Lower leg skin (tissue), 4 donors: ENCODE data around the gene MKLN1. TPM values are rescaled to one million over a fixed set of nuclear protein-coding genes. Genes with fewer than 3 reads are reported as not detected.
A peak's percentile ranks its signal among the peaks of the same experiment; 100 is the strongest.

ENCODE experiments used
- DNase-seq, 2 donors: peaks; one replicate each; pipeline ENCODE4 v3.0.0-alpha.2; 2019; ENCODE audit warnings: low spot score in 2 of 2
- H3K4me3 ChIP-seq: fragments of 200-600 bp; sonication (generic); 2 replicates; pipeline ENCODE4 v1.5.1; 2017; ENCODE audit warnings: mild to moderate bottlenecking, low read depth; ENCODE audit not compliant: poor library complexity, severe bottlenecking
- POLR2A ChIP-seq, 2 donors: fragments of 450-650 bp; IDR thresholded peaks; one replicate each; pipeline ENCODE4 v1.6.1; 2016 to 2017; ENCODE audit warnings: antibody characterized with exemption in 2 of 2, mild to moderate bottlenecking in 1 of 2, moderate library complexity in 1 of 2
- WGBS, 2 donors: methylation state at CpG; one replicate each; pipeline ENCODE4 v1.1.5; 2018; 5-methylcytosine and 5-hydroxymethylcytosine counted together
- intact Hi-C: fragments of 100-400 bp; cut with DNase I; formaldehyde crosslinking; loops from one replicate; pipeline ENCODE4 v1.15.0; 2023; ENCODE audit warnings: low total_unique reads
- total RNA-seq, 4 donors: library from RNA; depleted of rRNA; stranded (reverse); fragments of >200 nt; gene quantifications; one replicate each; pipeline ENCODE4 v1.1.0, GENCODE V29; 2016
- TF ChIP-seq, protein P1 (sequence below), 3 donors: fragments of 450-650 bp; IDR thresholded peaks; one replicate each; pipeline ENCODE4 v1.5.1; 2016; ENCODE audit warnings: antibody characterized with exemption in 3 of 3, mild to moderate bottlenecking in 3 of 3, moderate library complexity in 2 of 3

Gene MKLN1
- total RNA-seq, 4 donors from 2014 or later, result 25.7 to 37.8 (median 31.3) TPM

DNA sequence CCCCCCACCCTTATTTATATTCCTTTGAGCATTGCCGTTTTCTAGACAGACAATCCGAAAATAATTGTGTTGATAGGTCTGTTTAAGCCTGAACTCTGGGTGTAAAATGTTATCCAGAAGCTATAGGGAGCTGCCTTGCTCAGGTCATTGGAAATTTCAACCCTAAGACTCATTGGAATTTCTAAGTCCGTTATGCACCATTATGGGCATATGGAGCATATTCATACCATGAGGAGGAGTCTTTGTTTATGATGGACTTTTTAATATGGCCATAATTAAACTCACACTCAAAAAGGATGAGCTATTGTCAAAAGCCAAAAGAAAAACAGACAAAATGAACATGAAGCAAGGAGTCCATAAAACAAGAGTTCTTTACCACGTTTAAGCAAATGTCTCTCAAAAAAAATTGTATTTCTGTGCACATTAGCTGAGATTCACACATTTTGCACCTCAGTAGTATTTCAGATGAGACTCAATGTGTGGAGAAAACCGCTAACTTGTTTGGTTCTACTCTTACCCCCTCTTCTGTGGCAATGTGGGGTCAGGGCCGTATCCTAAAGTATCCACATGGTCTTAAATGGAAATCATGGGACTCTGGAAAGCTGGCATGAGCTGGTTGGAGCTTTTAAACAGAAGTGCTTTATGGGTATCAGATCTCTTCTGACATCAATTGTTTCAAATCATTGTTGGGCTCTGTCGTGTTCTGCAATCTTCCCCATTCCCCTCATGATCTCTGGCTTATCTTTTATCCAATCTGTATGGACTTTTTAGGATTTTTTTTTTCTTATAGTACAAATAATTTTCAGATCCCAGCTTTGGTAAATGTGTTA, 168.2 kb downstream of the MKLN1 start:
- intact Hi-C loops, result no loop called here
- no peak for DNase-seq

DNA sequence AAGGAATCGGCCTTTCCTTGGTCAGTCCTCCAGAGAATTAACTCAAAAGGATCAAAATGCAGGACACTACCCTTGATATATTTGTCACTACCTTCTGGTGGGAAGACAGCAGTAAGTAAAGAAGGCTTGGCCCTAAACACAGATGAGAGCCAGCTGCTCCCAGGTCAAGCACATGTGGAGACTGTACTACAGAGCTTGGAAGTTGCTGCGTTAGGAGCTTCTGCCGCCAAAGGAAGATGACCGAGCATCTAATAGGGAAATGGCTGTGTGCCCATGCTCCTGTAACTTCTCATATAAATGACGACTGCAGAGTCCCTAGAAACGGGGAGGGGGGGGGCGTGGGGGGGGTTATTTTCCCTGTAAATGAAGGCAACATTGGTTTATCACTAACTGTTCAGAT, 169.8 kb downstream of the MKLN1 start:
- intact Hi-C loops, result no loop called here
- TF ChIP-seq, protein P1, sequence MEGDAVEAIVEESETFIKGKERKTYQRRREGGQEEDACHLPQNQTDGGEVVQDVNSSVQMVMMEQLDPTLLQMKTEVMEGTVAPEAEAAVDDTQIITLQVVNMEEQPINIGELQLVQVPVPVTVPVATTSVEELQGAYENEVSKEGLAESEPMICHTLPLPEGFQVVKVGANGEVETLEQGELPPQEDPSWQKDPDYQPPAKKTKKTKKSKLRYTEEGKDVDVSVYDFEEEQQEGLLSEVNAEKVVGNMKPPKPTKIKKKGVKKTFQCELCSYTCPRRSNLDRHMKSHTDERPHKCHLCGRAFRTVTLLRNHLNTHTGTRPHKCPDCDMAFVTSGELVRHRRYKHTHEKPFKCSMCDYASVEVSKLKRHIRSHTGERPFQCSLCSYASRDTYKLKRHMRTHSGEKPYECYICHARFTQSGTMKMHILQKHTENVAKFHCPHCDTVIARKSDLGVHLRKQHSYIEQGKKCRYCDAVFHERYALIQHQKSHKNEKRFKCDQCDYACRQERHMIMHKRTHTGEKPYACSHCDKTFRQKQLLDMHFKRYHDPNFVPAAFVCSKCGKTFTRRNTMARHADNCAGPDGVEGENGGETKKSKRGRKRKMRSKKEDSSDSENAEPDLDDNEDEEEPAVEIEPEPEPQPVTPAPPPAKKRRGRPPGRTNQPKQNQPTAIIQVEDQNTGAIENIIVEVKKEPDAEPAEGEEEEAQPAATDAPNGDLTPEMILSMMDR (IDR thresholded peaks at IDR 0.05), result no peak
- TF ChIP-seq POLR2A (IDR thresholded peaks at IDR 0.05), result no peak
- WGBS, 2 donors, result 74 to 77% methylated on average over 7 of the region's 7 CpGs
- peak in 1 of 2 donors; percentile 45 for DNase-seq
- no peak overlapping the region for H3K4me3 ChIP-seq

More for the DNA sequence above, 168.2 kb downstream of the MKLN1 start:
- no peak for TF ChIP-seq POLR2A (IDR thresholded peaks at IDR 0.05)
- TF ChIP-seq, protein P1 (IDR thresholded peaks at IDR 0.05), result no peak
- no peak overlapping the region for H3K4me3 ChIP-seq
- 77 to 78% methylated on average over 7 of the region's 7 CpGs for WGBS, 2 donors

- peak in 1 of 2 donors; percentile 68 for DNase-seq
- WGBS, 2 donors, result 89 to 91% methylated on average over 4 of the region's 4 CpGs
These were observed 170.7 kb downstream of the MKLN1 start for GRCh38 chr7:131498237-131498885.

DNA sequence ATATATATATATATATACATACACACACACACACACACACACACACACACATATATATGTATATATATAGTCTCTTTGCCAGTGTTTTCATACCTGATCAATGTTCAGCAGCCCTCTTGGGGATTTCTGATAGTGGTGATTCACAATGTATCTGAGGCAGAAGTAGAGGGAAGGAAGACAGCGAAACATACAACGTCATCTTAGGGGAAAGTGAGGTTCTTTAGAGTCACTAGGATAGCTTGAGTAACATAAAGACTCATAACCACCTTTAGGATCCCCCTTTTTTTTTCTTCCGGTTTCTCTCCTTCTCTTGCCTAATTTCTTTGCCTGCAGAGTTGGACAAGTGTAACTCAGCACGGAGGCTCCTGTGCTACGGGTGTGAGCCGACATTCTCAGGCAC, 172.1 kb downstream of the MKLN1 start:
- H3K4me3 ChIP-seq, result no peak overlapping the region
- WGBS, 2 donors, result 90 to 91% methylated on average over 6 of the region's 6 CpGs
- DNase-seq, result no peak
- intact Hi-C loops, result no loop called here
- TF ChIP-seq, protein P1 (IDR thresholded peaks at IDR 0.05), result no peak
- no peak for TF ChIP-seq POLR2A (IDR thresholded peaks at IDR 0.05)

More at GRCh38 chr7:131498237-131498885, 170.7 kb downstream of the MKLN1 start:
- intact Hi-C loops, result no loop called here
- TF ChIP-seq, protein P1 (IDR thresholded peaks at IDR 0.05), result no peak
- no peak for TF ChIP-seq POLR2A (IDR thresholded peaks at IDR 0.05)
- no peak overlapping the region for H3K4me3 ChIP-seq

GRCh38 chr7:131500357-131500756, 172.7 kb downstream of the MKLN1 start:
- intact Hi-C loops, result no loop called here
- H3K4me3 ChIP-seq, result no peak overlapping the region
- TF ChIP-seq, protein P1 (IDR thresholded peaks at IDR 0.05), result no peak
- no peak for TF ChIP-seq POLR2A (IDR thresholded peaks at IDR 0.05)
- DNase-seq, result no peak
- 95 to 96% methylated on average over 1 of the region's 1 CpG for WGBS, 2 donors
